Muscle of arm (tissue), 12 donors: ENCODE measurements around the gene RAB31. TPM values are rescaled to one million over a fixed set of nuclear protein-coding genes. Genes with fewer than 3 reads are reported as not detected.

ENCODE experiments used
- DNase-seq: peaks from one replicate; pipeline ENCODE4 v3.0.0-alpha.2; 2013
- polyA plus RNA-seq, 12 donors: library from polyadenylated mRNA; unstranded; fragments of 120-200 nt; gene quantifications; one replicate each; pipeline ENCODE4 v1.2.1, GENCODE V29; 2013; ENCODE audit not compliant: insufficient read length in 12 of 12

Gene RAB31
- polyA plus RNA-seq, 12 donors, result 20.2 to 50.8 (median 32.8) TPM; not detected in 1

DNA sequence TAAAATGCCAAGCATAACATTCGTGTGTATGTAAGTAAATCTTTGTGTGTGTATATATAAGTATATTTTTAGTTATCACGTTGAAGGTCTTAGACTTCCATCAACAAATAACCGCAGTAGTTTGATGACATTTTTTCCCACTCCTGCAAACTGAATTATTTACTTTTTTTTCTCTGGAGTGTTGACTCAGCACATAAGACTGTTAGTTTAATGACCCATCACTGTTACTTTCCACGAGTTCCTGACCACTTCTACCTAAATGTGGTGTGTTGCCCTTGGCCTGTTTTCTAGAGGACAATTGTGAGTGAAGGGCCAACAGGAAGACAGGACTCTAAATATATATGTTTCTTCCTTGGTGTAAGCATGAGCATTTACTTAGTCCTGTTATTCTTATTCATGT lies 106.3 kb downstream of the RAB31 start:
- DNase-seq, result no peak

DNA sequence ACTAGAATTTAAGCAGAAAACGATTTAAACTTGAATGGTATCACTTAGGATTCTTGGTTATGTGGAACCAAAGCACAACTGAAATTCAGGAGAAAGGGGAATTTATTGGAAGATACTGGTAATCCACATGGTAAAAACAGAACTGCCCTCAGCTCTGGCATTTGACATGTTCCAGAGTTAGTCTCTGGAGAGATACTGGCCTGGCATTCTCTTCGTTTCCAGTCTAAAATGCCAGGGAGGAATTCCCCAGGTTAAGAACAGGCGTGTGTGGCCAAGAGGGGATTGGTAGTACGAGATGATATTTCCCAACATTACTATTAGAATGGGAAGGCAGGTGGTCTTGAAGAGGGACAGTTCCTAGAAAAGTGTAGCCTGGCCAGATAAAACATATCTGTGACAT lies 109.2 kb downstream of the RAB31 start:
- no peak for DNase-seq

GRCh38 chr18:9817725-9818422 lies 109.8 kb downstream of the RAB31 start:
- no peak for DNase-seq

DNA sequence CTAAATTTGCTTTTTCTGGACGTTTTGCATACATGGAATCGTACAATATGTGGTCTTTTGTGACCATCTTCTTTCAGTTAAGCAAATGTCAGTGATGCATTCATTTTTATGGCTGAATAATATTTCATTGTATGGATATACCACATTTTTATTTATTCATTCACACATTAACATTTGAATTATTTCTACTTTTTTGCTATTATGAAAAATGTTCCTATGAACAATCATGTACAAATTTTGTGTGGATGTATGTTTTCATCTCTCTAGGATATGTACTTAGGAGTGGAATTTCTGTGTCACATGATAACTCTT lies 110.3 kb downstream of the RAB31 start:
- no peak for DNase-seq

DNA sequence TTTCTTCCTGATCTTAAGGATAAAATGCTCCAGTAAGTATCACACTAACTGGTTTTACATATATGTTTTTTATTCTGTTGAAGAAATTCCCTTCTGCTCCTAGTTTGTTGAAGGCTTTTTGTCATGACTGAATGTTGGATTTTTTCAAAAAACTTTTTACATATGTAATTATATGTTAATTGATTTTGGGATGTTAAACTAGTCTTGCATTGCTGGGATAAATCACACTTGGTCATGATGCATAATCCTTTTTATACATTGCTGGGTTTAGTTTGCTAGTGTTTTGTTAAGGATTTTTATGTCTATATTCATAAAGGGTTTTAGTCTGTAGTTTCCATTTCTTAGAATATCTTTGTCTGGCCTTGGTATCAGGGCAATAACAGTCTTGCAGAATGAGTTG lies 112.0 kb downstream of the RAB31 start:
- DNase-seq, result no peak

DNA sequence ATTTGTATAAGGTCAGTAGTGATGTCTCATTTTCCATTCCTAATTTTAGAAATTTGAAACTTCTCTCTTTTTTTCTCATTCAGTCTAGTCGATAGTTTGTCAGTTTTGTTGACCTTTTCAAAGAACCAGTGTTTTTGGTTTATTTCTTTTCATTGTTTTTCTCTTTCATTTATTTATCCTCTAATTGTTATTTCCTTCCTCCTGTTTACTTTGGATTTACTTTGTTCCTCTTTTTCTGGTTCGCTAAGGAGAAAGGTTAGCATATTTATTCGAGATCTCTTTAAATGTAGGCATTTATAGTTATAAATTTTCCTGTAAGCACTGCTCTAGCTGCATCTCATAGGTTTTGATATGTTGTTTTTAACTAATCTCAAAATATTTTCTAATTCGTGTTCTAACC lies 112.6 kb downstream of the RAB31 start:
- DNase-seq, result no peak

DNA sequence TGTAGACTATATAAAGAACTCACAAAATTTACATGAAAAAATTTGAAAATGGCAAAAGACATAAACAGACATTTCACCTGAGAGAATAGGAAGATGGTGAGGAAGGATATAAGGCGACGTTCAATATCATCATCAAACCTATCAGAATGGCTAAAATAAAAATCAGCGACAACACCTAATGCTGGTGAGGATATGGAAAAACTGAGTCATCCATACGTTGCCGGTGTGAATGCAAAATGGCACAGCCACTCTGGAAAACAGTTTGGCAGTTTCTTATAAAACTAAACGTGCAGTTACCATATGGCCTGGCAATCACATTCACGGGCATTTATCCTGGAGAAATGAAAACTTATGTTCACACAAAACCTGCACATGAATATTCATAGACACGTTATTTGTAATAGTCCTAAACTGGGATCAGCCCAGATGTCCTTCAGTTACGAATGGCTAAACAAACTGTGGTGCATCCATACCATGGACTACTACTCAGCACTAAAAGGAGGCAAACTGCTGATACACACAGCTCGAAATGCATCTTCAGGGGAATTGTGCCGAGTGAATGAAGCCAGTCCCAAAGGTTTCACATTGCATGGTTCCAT lies 114.6 kb downstream of the RAB31 start:
- no peak for DNase-seq

DNA sequence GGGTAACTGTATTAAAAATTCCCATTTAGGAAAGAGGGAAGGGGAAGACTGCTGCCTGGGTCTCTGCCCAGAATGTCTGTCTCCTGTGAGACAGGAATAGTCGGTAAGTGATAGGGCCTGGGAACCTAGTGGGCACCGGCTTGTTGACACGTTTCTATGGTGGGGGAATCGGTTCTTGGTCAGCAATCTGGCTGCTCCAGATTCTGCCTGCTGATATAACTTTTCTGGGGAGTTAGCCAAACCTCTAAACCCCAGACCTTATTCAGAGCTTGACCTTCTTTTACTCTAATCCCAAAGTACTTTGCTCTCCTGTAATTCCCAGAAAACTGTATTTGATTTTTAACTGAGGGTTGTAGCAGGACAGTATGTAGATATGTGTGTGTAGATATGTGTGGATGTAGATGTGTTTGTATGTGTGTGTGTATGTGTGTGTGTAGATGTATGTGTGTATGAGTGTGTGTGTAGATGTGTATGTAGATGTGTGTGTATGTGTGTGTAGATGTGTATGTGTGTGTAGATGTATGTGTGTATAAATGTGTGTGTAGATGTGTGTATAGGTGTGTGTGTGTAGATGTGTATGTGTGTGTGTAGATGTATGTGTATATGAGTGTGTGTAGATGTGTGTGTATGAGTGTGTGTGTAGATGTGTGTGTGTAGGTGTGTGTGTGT lies 115.8 kb downstream of the RAB31 start:
- no peak for DNase-seq

DNA sequence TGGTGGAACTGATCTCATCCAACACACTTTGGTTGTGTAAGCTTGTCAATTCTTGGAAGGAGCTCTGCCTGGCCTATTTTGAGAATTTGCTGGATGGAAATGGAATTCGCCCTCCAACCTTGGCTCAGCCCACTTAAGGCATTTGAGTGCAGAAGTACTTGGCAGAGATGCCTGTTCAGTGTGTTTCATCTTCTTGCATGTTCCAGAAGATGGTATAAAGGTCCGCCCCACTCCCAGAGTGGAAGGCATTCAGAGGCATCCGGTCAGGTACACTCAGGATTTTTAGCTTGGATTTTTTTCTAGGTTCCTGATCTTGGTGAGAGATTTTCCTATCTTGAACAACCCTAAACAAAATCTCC lies 116.4 kb downstream of the RAB31 start:
- no peak for DNase-seq

DNA sequence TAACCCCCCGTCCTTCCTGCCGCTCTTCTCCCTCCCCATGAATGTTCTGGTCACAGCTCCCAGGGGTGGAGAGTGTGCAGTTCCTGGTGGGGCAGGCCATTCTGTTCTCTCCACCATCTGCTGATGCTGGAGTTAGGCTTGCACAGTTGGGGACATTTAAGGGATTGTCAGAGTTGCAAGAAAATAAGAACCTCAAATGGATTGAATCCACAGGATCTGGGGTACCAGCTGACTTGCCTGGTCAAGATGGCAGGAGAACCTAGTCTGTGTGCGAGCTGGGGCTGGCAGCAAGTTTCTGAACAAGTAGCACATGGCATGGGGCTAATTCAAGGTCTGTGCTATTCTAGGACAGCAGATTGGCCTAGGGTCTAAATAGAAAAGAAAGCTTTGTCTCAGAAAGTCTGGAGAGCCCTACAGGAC lies 116.9 kb downstream of the RAB31 start:
- no peak for DNase-seq

GRCh38 chr18:9825571-9826073 lies 117.5 kb downstream of the RAB31 start:
- no peak for DNase-seq

- no peak for DNase-seq
These were observed 118.6 kb downstream of the RAB31 start for GRCh38 chr18:9826685-9827084.

DNA sequence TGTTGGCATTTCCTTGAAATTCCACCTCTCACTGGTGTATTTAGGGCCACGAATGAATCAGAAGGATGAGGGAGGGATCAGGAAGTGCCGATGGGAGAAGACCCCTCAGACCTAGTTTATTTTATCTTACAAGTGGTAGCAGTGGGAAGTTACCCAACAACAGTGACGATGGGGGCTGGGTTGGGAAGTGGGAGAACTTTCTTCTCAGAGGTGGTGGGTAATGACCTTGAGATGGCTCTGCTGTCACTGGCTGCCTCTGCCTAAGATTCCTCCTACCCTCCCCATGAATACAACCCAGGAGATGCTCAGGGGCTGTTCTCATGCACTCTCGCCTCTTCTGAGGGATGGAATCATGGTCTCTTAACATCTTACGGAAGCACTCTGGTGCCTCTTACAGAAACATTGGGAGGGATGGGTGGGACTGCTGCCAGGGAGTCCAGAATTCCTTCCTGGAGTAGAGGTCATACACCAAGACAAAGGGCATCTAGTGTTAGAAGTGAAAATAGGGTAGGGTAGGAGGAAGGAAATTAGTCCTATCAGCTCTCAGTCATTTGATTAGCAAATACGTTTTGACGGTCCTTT lies 119.2 kb downstream of the RAB31 start:
- no peak for DNase-seq

DNA sequence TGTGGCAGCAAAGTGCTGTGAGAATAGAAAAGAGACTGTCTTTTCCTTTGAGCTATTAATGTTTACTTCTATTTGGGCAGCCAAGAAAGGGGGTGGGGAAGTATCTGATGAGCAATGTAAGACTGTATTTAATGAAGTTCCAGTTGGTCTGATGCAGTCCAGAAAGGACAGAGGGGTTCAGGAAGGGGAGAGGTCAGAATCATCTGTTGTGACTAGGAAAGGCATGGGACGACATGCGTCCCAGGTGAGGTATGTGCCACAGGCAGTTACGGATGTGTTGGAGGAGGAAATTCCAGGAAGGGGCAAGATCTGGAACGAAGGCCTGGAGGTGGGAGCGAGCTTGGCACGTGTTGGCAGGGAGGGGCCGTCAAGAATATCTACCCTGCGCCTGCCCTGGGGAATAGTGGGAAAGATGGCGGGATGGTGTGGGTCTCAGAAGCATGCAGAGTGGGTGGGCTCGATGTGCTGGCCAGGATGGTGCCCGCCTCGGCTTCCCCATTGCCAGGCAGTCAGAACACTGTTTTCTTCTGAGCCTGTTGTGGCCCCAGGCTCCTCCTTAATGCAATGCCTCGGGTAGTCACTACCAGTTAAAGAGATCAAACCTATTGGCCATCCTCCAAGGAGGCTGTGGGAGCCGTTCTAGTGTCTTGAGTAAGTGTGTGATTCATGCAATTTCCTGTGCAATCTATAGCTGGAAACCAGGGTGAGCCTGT lies 119.8 kb downstream of the RAB31 start:
- no peak for DNase-seq

GRCh38 chr18:9828506-9829396 lies 120.7 kb downstream of the RAB31 start:
- no peak for DNase-seq

- DNase-seq, result no peak
These were observed 121.3 kb downstream of the RAB31 start for GRCh38 chr18:9829397-9829712.

DNA sequence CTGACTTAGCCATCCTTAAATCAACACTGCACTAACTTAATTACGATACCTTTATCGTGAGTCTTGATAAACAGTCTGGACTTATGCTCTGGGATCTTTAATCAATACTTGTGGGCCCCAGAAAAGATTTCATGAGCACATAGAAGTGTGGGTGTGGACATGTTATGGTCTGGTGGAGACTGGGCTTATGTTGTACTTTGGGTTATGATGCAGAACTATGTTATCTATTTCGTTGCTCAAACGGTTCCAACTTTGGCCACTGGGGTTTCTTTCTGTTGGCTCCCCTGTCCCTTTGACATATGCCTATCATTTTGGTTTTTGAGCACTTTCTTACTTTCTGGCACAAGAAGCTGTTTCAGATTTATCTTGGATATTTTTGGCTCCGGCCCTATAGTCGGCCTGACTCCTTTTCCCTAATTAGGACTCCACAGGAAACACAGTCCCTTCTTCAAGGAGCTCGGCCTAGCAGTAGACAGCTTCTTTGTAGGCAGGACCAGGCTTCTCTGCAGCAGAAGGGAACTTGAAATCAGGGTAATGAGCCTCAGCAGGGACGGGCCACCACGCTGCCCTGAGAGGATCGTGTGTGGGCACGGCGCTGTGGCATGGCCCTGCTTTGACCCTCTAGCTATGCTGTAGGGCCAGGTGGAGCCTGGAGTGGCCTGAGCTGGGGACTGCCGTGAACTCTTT lies 123.1 kb downstream of the RAB31 start:
- no peak for DNase-seq

GRCh38 chr18:9831723-9832199 lies 123.7 kb downstream of the RAB31 start:
- DNase-seq, result no peak

DNA sequence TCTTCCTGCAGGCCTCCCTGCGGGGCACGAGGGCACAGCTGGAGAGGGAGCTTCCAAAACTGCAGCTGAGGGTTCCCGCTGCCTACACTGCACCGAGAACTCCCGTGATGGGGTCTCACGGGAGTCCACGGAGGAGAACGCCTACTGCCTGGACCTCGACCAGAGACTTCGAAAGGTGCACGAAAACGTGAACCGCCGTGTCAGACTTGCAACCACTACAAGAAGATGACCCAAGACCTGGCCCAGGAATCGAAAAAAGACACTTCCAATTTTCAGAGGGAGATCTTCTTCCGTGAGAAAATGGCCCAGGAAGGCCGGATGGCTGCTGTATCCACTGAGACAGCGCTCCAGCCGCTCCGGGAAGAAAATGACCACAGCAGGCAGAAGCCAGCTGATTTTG lies 124.8 kb downstream of the RAB31 start:
- no peak for DNase-seq

GRCh38 chr18:9834551-9834950 lies 126.5 kb downstream of the RAB31 start:
- DNase-seq, result no peak
